ENCODE data around the gene SCRT2.

GRCh38 chr20:723756-724155 lies 48.2 kb upstream of the SCRT2 start:
- no peak for TF ChIP-seq CREB1 (CRISPR knock-in tag; IDR thresholded peaks at IDR 0.05)
- TF ChIP-seq ZNF138 (CRISPR knock-in tag; conservative IDR thresholded peaks at IDR 0.05) = no peak
- TF ChIP-seq, protein P1, sequence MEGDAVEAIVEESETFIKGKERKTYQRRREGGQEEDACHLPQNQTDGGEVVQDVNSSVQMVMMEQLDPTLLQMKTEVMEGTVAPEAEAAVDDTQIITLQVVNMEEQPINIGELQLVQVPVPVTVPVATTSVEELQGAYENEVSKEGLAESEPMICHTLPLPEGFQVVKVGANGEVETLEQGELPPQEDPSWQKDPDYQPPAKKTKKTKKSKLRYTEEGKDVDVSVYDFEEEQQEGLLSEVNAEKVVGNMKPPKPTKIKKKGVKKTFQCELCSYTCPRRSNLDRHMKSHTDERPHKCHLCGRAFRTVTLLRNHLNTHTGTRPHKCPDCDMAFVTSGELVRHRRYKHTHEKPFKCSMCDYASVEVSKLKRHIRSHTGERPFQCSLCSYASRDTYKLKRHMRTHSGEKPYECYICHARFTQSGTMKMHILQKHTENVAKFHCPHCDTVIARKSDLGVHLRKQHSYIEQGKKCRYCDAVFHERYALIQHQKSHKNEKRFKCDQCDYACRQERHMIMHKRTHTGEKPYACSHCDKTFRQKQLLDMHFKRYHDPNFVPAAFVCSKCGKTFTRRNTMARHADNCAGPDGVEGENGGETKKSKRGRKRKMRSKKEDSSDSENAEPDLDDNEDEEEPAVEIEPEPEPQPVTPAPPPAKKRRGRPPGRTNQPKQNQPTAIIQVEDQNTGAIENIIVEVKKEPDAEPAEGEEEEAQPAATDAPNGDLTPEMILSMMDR (IDR thresholded peaks at IDR 0.05) = no peak
- no peak for TF ChIP-seq NR1H2 (CRISPR knock-in tag; IDR thresholded peaks at IDR 0.05)
- TF ChIP-seq TP53 (CRISPR knock-in tag; IDR thresholded peaks at IDR 0.05) = no peak
- no peak for TF ChIP-seq ZNF317 (CRISPR knock-in tag; IDR thresholded peaks at IDR 0.05; ENCODE audit: borderline replicate concordance, low read depth)
- TF ChIP-seq JUN (CRISPR knock-in tag; IDR thresholded peaks at IDR 0.05) = no peak
